Osteocyte (in vitro differentiated cells): ENCODE results near the gene GMDS. TPM values are rescaled to one million over a fixed set of nuclear protein-coding genes. Genes with fewer than 3 reads are reported as not detected.

Source experiments
- DNase-seq: peaks from one replicate; pipeline ENCODE4 v3.0.0; 2021; ENCODE audit warnings: mixed read lengths; ENCODE audit not compliant: unreplicated experiment; ENCODE audit errors: extremely low spot score
- H3K27ac Mint-ChIP-seq: one replicate; pipeline ENCODE4 v1.8.0; 2021; ENCODE audit warnings: mild to moderate bottlenecking, mixed read lengths; ENCODE audit not compliant: unreplicated experiment
- H3K27me3 Mint-ChIP-seq: one replicate; pipeline ENCODE4 v1.8.0; 2021; ENCODE audit warnings: mixed read lengths; ENCODE audit not compliant: unreplicated experiment
- H3K36me3 Mint-ChIP-seq: one replicate; pipeline ENCODE4 v1.8.0; 2021; ENCODE audit warnings: mixed read lengths; ENCODE audit not compliant: unreplicated experiment
- H3K4me1 Mint-ChIP-seq: one replicate; pipeline ENCODE4 v1.8.0; 2021; ENCODE audit warnings: mixed read lengths; ENCODE audit not compliant: unreplicated experiment
- H3K4me3 Mint-ChIP-seq: one replicate; pipeline ENCODE4 v1.8.0; 2021; ENCODE audit warnings: mild to moderate bottlenecking, moderate library complexity, mixed read lengths; ENCODE audit not compliant: unreplicated experiment
- H3K9me3 Mint-ChIP-seq: one replicate; pipeline ENCODE4 v1.8.0; 2021; ENCODE audit warnings: mixed read lengths; ENCODE audit not compliant: unreplicated experiment
- total RNA-seq: library from RNA; stranded (reverse); gene quantifications from 2 replicates; pipeline ENCODE4 v1.2.1, GENCODE V29; 2021
- TF ChIP-seq, protein P1 (sequence below): fragments of 200-600 bp; sonication (generic); IDR thresholded peaks from 2 replicates; pipeline ENCODE4 v1.5.0; 2021; ENCODE audit warnings: antibody characterized with exemption, mild to moderate bottlenecking, moderate library complexity

Gene GMDS
- total RNA-seq, 1 donor from 2014 or later: 30.7 TPM

DNA sequence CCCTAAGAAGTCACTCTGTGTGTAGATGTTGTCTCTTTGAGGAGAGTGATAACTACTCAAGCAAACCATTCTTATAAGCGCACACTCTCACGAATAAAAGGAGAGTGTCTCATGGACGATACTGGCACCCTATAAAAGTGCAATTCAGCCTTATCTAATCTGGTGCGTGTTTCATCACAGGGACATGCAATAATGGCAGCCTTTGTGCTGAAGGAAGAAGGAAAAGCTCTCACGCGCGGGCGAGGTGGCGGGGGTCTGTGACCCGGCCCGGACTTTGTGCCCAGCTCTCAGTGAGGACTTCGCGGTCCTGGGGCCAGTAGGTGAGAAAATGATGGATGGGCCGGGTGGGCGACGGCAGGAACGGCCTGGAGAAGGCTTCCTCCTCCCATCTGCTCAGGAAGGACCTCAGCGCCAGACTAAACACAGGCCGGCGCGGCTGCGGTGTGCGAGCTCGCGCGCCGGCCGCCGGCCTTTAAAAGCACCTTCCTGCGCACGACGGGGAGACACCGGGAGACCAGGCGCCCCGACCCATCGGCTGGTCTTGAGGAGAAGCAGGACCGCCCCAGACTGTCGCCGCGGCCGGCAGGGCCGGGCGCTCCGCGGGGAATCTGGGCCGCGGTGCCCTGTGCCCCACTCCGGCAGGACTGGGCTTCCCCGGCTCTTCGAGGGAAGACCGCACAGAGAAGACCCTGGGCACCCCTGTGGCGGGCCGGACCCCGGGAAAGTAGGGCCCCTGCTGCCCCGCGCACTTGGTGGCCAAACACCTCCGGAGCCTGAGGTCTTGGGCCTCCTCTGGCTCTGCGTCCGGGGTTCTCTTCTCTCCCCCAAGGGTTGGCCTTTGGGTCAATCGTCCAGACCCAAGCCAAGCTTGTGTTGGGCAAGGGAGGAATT, 644.0 kb downstream of the GMDS start:
- Mint-ChIP-seq H3K36me3 (no peaks in the 10 kb centered on the region), H3K27ac (no peak overlapping the region), H3K4me1 (peaks cover 23% of the 10 kb centered on the region), H3K9me3 (no peaks in the 10 kb centered on the region), H3K27me3 (no peaks in the 10 kb centered on the region), H3K4me3 (no peak overlapping the region)
- no peak for DNase-seq
- TF ChIP-seq, protein P1, sequence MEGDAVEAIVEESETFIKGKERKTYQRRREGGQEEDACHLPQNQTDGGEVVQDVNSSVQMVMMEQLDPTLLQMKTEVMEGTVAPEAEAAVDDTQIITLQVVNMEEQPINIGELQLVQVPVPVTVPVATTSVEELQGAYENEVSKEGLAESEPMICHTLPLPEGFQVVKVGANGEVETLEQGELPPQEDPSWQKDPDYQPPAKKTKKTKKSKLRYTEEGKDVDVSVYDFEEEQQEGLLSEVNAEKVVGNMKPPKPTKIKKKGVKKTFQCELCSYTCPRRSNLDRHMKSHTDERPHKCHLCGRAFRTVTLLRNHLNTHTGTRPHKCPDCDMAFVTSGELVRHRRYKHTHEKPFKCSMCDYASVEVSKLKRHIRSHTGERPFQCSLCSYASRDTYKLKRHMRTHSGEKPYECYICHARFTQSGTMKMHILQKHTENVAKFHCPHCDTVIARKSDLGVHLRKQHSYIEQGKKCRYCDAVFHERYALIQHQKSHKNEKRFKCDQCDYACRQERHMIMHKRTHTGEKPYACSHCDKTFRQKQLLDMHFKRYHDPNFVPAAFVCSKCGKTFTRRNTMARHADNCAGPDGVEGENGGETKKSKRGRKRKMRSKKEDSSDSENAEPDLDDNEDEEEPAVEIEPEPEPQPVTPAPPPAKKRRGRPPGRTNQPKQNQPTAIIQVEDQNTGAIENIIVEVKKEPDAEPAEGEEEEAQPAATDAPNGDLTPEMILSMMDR: no peak

DNA sequence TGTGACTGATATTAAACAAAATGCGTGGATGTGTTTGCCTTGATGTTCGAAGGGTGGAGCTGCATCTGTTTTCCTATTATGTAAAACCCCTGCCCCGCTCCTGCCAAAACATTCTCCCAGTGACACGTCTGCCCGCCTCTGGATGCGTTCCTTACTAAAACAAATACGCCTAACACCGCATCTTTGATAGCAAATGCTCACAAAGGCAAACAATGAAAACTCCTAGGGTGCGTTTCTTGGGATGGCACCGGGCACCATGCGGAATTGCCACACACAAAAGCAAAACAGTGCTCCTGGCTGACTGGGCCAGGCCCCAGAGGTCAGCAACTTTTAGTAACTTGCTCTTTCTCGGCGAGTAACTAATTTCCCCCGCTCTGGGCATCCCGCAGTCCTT, 644.6 kb downstream of the GMDS start:
- H3K27ac Mint-ChIP-seq: no peak overlapping the region
- peaks cover 2% of the 10 kb centered on the region for H3K27me3 Mint-ChIP-seq
- peaks cover 22% of the 10 kb centered on the region for H3K4me1 Mint-ChIP-seq
- DNase-seq: no peak
- H3K36me3 Mint-ChIP-seq: no peaks in the 10 kb centered on the region
- TF ChIP-seq, protein P1: no peak
- no peak overlapping the region for H3K4me3 Mint-ChIP-seq
- no peaks in the 10 kb centered on the region for H3K9me3 Mint-ChIP-seq

DNA sequence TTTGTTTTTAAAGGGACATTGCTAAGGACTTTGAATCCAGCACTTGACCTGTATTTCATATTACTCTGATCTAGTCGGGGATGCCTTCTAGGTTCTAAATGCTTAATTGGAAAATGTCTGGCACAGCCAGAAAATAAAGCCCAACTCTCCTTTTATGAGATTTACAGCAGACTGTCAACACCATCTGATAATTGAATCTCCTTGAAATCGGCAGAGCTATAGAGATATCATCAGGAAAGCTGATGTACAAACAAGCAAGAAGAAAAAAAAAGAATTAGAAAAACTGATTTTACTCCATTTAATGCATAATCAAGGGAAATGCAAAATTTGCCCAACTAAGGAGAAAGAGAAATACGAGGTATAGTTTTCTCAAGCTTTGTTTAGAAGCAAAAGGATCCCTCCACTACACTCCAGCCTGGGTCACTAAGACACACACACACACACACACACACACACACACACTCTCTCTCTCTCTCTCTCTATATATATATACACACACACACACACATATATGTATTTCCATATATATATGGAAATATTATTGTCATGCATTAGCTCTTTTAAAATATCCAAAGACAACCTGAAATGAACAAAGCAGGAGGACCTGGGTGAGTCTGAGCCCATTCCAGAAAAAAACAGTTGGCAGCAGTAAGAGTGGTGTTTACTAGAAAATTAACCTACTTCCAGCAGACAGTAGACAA, 645.2 kb downstream of the GMDS start:
- DNase-seq: no peak
- H3K27ac Mint-ChIP-seq: no peak overlapping the region
- TF ChIP-seq, protein P1: no peak

DNA sequence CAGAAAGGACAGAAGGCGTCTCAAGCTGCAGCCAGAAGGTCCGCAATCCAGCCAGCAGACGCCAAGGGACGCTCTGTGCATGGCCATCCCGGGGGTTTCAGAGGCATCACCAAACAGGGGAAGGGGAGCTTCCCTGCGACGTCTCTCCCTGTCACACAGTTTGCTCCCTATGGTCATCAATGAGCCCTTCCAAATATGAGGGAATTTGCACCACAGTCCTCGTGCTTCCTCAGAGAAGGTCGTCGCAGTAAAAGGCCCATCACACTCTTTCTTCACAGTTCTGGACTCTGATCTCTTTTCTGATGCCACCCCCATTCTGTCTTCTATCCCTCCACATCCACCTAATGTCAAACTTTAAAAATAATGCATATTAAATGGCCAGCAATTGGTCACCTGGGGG, 645.9 kb downstream of the GMDS start:
- H3K9me3 Mint-ChIP-seq: no peaks in the 10 kb centered on the region
- H3K4me3 Mint-ChIP-seq: no peak overlapping the region
- H3K36me3 Mint-ChIP-seq: no peaks in the 10 kb centered on the region
- H3K27ac Mint-ChIP-seq: no peak overlapping the region
- TF ChIP-seq, protein P1: no peak
- DNase-seq: no peak
- peaks cover 2% of the 10 kb centered on the region for H3K27me3 Mint-ChIP-seq
- peaks cover 17% of the 10 kb centered on the region for H3K4me1 Mint-ChIP-seq

More for the DNA sequence above, 645.2 kb downstream of the GMDS start:
- Mint-ChIP-seq H3K4me3 (no peak overlapping the region), H3K27me3 (peaks cover 2% of the 10 kb centered on the region), H3K9me3 (no peaks in the 10 kb centered on the region), H3K4me1 (peaks cover 17% of the 10 kb centered on the region), H3K36me3 (no peaks in the 10 kb centered on the region)

DNA sequence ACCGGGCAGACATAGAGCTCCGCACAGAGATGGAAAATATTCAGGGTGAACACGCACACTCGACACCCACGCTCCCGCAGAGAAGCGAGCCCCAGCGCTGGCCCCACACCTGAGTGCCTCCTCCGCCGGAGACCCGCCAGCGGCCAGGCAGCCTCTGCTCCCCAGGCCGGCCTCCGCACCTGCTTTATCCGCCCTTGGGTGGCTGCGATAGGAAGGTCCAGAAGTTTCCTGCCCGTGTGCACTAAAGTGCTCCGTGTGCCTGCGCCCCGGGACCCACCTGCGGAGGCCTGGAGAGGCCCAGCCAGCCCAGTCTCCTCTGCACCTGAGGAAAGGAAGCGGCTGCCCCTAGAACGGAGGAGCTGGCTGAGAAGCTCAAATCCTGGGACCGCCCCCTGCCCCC, 646.5 kb downstream of the GMDS start:
- TF ChIP-seq, protein P1: no peak
- no peak overlapping the region for H3K27ac Mint-ChIP-seq
- H3K4me1 Mint-ChIP-seq: peaks cover 17% of the 10 kb centered on the region
- H3K9me3 Mint-ChIP-seq: no peaks in the 10 kb centered on the region
- H3K4me3 Mint-ChIP-seq: no peak overlapping the region
- H3K36me3 Mint-ChIP-seq: no peaks in the 10 kb centered on the region
- no peak for DNase-seq
- H3K27me3 Mint-ChIP-seq: peaks cover 2% of the 10 kb centered on the region
